Epithelial cell of proximal tubule (primary cell): ENCODE data around the gene CARD11. TPM values are rescaled to one million over a fixed set of nuclear protein-coding genes. Genes with fewer than 3 reads are reported as not detected.

Experiments used
- DNase-seq: peaks from one replicate; pipeline ENCODE4 v3.0.0-alpha.2; 2011; ENCODE audit warnings: low read depth
- H3K4me3 ChIP-seq: 2 replicates; pipeline ENCODE4 v1.5.1; 2011; ENCODE audit warnings: low read depth, mild to moderate bottlenecking, low read length
- total RNA-seq: library from RNA; depleted of rRNA; stranded (reverse); fragments of >200 nt; gene quantifications from 2 replicates; pipeline ENCODE4 v1.2.3, GENCODE V29; 2015
- TF ChIP-seq, protein P1 (sequence below): conservative IDR thresholded peaks from 2 replicates; pipeline ENCODE4 v1.5.1; 2012; ENCODE audit warnings: low read depth, mild to moderate bottlenecking, low read length

Gene CARD11
- total RNA-seq, 1 donor from 2014 or later: 18.7 TPM

DNA sequence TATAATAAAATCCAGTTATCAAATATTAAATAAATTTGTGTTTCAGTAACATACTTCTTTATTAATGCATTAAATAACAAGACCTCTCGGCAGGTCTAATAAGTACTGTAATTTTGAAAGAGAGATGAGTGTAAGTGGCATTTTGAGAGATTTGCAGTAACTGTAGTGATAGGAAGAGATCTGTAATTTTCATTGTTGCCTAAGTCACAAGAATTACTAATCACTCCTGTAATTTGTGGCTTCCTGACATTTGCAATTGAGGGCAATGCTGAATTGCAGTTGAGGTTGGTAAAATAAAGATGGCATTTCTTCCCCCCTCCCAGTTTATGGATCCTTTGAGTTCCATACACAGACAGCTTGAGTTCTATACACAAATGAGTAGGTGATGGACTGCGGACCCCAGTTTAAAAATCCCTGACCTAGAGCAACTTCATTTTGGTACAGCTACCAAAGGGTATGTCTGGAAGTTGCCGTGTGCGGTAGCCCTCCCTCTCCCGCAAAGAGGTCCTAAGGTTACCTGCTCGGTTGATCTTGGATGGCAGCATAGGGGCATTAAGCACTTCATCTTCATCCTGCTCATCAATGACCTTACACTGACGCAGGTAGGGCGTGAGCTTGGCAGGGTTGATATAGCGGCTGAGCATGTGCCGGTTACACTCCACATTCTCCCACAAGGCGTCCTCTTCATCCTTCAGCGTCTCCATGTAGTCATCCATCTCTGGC lies 96.4 kb downstream of the CARD11 start:
- TF ChIP-seq, protein P1, sequence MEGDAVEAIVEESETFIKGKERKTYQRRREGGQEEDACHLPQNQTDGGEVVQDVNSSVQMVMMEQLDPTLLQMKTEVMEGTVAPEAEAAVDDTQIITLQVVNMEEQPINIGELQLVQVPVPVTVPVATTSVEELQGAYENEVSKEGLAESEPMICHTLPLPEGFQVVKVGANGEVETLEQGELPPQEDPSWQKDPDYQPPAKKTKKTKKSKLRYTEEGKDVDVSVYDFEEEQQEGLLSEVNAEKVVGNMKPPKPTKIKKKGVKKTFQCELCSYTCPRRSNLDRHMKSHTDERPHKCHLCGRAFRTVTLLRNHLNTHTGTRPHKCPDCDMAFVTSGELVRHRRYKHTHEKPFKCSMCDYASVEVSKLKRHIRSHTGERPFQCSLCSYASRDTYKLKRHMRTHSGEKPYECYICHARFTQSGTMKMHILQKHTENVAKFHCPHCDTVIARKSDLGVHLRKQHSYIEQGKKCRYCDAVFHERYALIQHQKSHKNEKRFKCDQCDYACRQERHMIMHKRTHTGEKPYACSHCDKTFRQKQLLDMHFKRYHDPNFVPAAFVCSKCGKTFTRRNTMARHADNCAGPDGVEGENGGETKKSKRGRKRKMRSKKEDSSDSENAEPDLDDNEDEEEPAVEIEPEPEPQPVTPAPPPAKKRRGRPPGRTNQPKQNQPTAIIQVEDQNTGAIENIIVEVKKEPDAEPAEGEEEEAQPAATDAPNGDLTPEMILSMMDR: no peak
- DNase-seq: no peak
- H3K4me3 ChIP-seq: no peak overlapping the region

DNA sequence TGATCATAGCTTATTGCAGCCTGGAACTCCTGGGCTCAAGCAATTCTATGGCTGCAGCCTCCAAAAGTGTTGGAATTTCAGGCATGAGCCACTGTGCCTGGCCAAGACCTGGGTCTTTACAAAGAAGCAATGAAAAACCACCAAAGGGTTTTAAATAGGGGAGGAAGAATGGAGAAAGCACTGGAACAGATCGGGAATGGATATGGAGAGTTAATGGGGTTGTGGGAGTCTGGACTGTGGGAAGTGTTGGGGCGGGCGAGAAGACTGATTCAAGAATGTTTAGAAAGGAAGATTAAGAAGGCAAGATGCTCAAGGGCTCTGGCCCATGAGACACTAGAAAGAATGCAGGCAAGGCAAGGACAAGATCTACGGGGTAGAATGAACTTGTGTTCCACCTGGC lies 98.5 kb downstream of the CARD11 start:
- no peak for DNase-seq
- H3K4me3 ChIP-seq: no peak overlapping the region
- TF ChIP-seq, protein P1: no peak

DNA sequence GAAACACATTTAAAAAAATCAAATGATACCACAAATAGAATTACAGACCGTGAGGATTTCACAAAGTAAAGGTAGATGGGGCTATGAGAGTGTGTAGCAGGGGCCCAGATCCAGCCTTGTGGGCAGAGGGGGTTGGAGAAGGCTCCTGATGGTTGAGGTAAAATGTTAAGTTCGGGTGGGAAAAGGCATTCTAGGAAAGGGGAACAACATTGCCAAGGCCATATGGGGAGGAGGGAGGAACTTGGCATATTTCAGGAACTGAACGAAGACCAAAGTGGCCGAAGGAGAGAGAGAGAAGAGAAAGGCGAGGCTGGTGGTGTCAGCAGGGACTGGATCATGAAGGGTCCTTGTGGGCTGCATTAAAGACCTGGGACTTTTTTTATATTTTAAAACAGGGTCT lies 98.9 kb downstream of the CARD11 start:
- TF ChIP-seq, protein P1: no peak
- no peak overlapping the region for H3K4me3 ChIP-seq
- DNase-seq: no peak

DNA sequence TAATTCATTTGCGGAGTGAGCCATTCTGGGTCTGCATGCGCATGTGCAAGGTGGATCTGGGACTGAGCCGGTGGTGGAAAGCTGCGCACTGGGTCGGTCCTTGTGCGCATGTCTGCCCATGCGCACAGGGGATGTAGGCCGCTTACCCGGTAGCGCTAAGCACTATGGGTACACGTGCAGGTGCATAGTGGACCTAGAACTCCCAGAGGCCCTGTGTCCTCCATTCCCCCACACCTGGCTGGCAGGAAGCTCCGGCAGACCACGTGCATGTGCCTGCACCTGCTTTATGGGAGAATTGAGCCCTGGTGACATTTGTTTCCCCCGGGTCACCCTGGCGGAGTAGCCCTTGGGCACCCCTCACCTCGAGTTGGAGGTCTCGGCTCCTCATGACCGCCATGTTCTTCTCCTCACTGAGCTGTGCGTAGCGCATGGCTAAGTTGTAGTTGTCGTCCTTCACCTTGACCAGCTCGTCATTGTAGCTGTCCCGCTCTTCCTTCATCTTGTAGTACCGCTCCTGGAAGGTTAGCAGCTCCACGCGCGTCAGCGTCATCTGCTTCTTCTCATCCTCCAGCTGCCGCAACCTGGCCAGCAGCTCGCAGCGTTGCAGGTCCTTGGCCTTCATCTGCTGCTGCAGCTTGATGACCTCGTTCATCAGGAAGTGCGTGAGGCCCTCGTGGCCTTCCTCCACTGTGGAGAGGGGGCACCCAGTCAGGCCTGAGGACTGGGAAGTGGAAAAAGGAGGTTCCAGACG lies 99.6 kb downstream of the CARD11 start:
- TF ChIP-seq, protein P1: no peak
- no peak overlapping the region for H3K4me3 ChIP-seq
- DNase-seq: no peak

DNA sequence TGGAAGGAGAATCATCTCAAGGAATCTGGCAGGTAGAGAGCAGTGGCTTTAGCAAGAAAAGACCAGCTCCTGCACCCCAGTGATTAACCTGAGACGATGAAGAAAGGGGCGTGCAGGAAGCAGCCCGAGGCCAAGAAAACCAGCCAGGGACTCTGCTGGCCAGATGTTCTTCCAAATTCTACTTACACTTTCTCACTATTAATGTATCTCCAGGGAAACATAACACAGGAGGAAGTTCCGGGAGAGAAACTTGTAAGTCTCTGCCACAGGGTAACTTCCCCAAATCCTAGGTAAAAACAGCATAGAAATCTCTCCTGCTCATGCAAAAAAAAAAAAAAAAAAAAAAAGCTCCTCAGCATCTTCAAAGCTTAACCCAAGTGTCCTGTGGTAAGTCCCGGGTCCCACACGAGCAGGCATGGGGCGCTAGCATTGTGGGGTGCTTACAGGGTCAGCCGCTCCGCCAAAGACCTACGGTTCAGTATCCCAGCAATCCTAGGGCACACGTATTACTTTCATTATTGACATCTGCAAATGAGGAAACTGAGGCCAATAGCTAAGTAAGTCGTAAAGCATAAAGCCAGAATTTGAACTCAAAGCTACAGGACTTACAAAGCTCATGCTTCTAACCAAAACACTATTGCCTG lies 102.3 kb downstream of the CARD11 start:
- no peak overlapping the region for H3K4me3 ChIP-seq
- DNase-seq: no peak
- TF ChIP-seq, protein P1: no peak

DNA sequence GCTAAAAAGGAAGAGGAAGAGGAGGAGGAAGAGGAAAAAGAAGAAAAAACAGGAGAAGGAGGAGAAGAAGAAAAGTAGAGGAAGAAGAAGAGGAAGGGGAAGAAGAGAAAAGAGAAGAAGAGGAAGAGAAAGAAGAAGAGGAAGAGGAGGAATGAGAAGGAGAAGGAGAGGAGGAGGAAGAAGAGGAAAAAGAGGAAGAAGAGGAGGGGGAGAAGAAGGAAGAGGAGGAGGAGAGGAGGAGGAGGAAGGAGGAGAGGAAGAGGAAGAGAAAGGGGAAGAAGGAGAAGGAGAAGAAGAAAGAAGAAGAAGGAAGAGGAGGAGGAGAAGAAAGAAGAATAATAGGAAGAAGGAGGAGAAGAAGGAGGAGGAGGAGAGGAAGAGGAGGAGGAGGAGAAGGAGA lies 103.2 kb downstream of the CARD11 start:
- H3K4me3 ChIP-seq: no peak overlapping the region
- DNase-seq: no peak
- TF ChIP-seq, protein P1: no peak
